ENCODE data around the gene ZDHHC8.

GRCh38 chr22:20113551-20114310 is 17.9 kb upstream of the ZDHHC8 start:
- TF ChIP-seq CTCF (conservative IDR thresholded peaks at IDR 0.05 in 1 of 2, IDR thresholded peaks at IDR 0.05 in 1 of 2; ENCODE audit: extremely low read depth in 1 of 2, insufficient read depth in 1 of 2, low read depth in 1 of 2, low read length in 2 of 2) (no peak), EZH2 (IDR thresholded peaks at IDR 0.05; ENCODE audit: borderline replicate concordance, low read length) (no peak)
